A673 (cell line): ENCODE measurements around the gene RNF31. TPM values are rescaled to one million over a fixed set of nuclear protein-coding genes. Genes with fewer than 3 reads are reported as not detected.

Experiments
- BruUV-seq: library from RNA; stranded (reverse); fragments of 400-500 nt; replicated peaks from 2 replicates; lab custom pipeline; 2021; lab: Mats Ljungman, UMichigan
- CTCF ChIA-PET: fragments of 300-600 bp; sonication (Branson Sonifier 250); formaldehyde crosslinking; loops from one replicate; lab custom pipeline; 2022; ENCODE audit warnings: antibody characterized with exemption; lab: Charles Lee
- POLR2A ChIA-PET: fragments of 300-600 bp; sonication (Branson Sonifier 250); formaldehyde crosslinking; loops from one replicate; lab custom pipeline; 2022; ENCODE audit warnings: antibody characterized with exemption; ENCODE audit not compliant: low non-redundant PET; lab: Charles Lee
- DNase-seq: peaks from one replicate; pipeline ENCODE4 v3.0.0-alpha.2; 2015; ENCODE audit warnings: low spot score
- H3K27ac ChIP-seq: fragments of 200-600 bp; sonication (generic); 2 replicates; pipeline ENCODE4 v1.5.1; 2016; ENCODE audit warnings: mixed run types, low read depth, mild to moderate bottlenecking, mixed read lengths, antibody characterized with exemption, low read length; ENCODE audit not compliant: poor library complexity, severe bottlenecking
- H3K27me3 ChIP-seq: fragments of 200-600 bp; sonication (generic); replicated peaks from 2 replicates; pipeline ENCODE4 v1.6.1; 2017; ENCODE audit warnings: mixed run types, low read depth, mild to moderate bottlenecking, mixed read lengths, antibody characterized with exemption, low read length; ENCODE audit not compliant: insufficient read depth, poor library complexity
- H3K36me3 ChIP-seq: fragments of 200-600 bp; sonication (generic); 2 replicates; pipeline ENCODE4 v1.6.1; 2016; ENCODE audit warnings: mixed run types, mild to moderate bottlenecking, mixed read lengths, antibody characterized with exemption, low read length; ENCODE audit not compliant: insufficient read depth, poor library complexity, severe bottlenecking
- H3K4me1 ChIP-seq: fragments of 200-600 bp; sonication (generic); 2 replicates; pipeline ENCODE4 v1.6.1; 2017; ENCODE audit warnings: mixed run types, mild to moderate bottlenecking, mixed read lengths, antibody characterized with exemption, low read length; ENCODE audit not compliant: insufficient read depth, poor library complexity, severe bottlenecking
- H3K4me3 ChIP-seq: fragments of 200-600 bp; sonication (generic); 2 replicates; pipeline ENCODE4 v1.5.1; 2016; ENCODE audit warnings: low read depth, mixed run types, mild to moderate bottlenecking, mixed read lengths, low read length; ENCODE audit not compliant: poor library complexity, severe bottlenecking
- H3K9me3 ChIP-seq: fragments of 200-600 bp; sonication (generic); 2 replicates; pipeline ENCODE4 v1.6.1; 2016; ENCODE audit warnings: mixed run types, low read depth, mild to moderate bottlenecking, mixed read lengths, antibody characterized with exemption, low read length; ENCODE audit not compliant: poor library complexity, severe bottlenecking
- EZH2 ChIP-seq: fragments of 200-600 bp; sonication (generic); IDR thresholded peaks from 2 replicates; pipeline ENCODE4 v1.6.1; 2017; ENCODE audit warnings: borderline replicate concordance, low read depth, mild to moderate bottlenecking, mixed read lengths, antibody characterized with exemption, low read length; ENCODE audit not compliant: poor library complexity, severe bottlenecking
- intact Hi-C: fragments of 100-400 bp; cut with micrococcal nuclease; formaldehyde crosslinking; loops from one replicate; pipeline ENCODE4 v1.10.0; 2022; ENCODE audit not compliant: unreplicated experiment
- total RNA-seq: library from RNA; stranded (reverse); gene quantifications from 2 replicates; pipeline ENCODE4 v1.2.3, GENCODE V29; 2021
- TF ChIP-seq, protein P1 (sequence below): fragments of 300-800, 200-600 bp; sonication (generic); conservative IDR thresholded peaks from 2 replicates; pipeline ENCODE4 v1.5.1; 2017; ENCODE audit warnings: low read depth, mild to moderate bottlenecking, antibody characterized with exemption, low read length, moderate library complexity, mixed read lengths

RNF31 gene
- total RNA-seq, 1 experiment from 2014 or later, result 62.1 TPM

DNA sequence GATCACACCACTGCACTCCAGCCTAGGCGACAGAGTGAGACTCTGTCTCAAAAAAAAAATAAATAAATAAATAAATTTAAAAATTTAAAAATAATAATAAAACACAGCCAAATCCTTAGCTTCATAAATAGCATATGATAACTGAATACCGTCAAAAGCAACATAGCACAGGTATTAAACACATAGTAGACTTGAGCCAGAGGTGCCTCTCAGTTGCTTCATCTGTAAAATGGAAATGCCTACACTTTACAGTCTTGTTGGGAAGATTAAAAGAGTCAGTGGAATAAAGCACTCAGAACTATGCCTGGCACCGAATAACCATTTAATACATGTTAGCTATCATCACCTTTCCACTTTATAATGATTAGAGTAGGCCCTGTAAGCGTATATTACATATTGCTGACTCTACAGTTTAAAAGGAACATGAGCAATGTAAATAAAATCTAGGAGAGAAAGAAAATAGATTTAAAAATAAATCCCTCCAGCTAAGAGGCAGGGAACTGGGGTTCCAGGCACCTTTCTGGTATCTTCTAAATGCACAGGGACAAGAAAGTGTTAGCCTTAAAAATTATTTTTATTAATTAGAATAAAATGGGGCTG lies 40.5 kb upstream of the RNF31 start:
- Histone ChIP-seq H3K27me3 (no peaks in the 10 kb centered on the region), H3K27ac (no peak overlapping the region), H3K9me3 (no peaks in the 10 kb centered on the region), H3K36me3 (peaks cover 6% of the 10 kb centered on the region), H3K4me3 (no peak overlapping the region), H3K4me1 (no peaks in the 10 kb centered on the region)
- no TSS peak for BruUV-seq
- TF ChIP-seq EZH2, result no peak
- TF ChIP-seq, protein P1, sequence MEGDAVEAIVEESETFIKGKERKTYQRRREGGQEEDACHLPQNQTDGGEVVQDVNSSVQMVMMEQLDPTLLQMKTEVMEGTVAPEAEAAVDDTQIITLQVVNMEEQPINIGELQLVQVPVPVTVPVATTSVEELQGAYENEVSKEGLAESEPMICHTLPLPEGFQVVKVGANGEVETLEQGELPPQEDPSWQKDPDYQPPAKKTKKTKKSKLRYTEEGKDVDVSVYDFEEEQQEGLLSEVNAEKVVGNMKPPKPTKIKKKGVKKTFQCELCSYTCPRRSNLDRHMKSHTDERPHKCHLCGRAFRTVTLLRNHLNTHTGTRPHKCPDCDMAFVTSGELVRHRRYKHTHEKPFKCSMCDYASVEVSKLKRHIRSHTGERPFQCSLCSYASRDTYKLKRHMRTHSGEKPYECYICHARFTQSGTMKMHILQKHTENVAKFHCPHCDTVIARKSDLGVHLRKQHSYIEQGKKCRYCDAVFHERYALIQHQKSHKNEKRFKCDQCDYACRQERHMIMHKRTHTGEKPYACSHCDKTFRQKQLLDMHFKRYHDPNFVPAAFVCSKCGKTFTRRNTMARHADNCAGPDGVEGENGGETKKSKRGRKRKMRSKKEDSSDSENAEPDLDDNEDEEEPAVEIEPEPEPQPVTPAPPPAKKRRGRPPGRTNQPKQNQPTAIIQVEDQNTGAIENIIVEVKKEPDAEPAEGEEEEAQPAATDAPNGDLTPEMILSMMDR, result no peak
- CTCF ChIA-PET, result interaction anchor here (0.7 kb wide), 1 partner anchor 16 kb away, joined by 11 read pairs; no protein-coding TSS in a partner anchor
- intact Hi-C loops, result loop anchor here (5.0 kb wide), 1 partner anchor 49 kb away; no protein-coding TSS in a partner anchor
- POLR2A ChIA-PET, result interaction anchor here (1.1 to 1.6 kb wide), 2 partner anchors 8 to 13 kb away, joined by 5 read pairs; partner anchors contain the start of genes DCAF11, NRL and PCK2
- DNase-seq, result no peak

DNA sequence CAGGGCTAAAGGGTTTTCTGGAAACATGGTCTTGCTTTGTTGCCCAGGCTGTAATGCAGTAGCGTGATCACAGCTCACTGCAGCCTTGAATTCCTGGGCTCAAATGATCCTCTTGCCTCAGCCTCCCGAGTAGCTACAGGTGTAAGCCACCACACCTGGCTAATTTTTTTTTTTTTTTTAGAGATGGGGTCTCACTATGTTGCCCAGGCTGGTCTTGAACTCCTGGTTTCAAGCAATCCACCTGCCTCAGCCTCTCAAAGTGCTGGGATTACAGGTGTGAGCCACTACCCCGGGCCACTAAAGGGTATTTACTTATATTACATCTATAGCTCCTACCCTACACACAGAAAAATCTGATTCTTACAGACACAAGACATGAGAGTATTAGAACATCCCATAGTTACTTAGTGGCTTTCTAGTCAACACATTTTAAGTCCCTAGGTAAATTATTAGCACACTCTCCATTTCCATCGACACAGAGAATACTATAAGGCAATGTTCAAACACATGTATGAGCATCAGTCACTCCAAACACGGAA lies 38.9 kb upstream of the RNF31 start:
- H3K4me1 ChIP-seq, result peaks cover 2% of the 10 kb centered on the region
- POLR2A ChIA-PET, result interaction anchor here (0.8 kb wide), 1 partner anchor 14 kb away, joined by 3 read pairs; the partner anchor contains the start of gene PCK2
- H3K27me3 ChIP-seq, result no peaks in the 10 kb centered on the region
- TF ChIP-seq EZH2, result no peak
- TF ChIP-seq, protein P1, result no peak
- DNase-seq, result no peak
- intact Hi-C loops, result loop anchor here (2.0 to 5.0 kb wide), 2 partner anchors 51 to 94 kb away; no protein-coding TSS in a partner anchor
- BruUV-seq, result no TSS peak
- no peak overlapping the region for H3K4me3 ChIP-seq
- H3K36me3 ChIP-seq, result no peaks in the 10 kb centered on the region
- no peaks in the 10 kb centered on the region for H3K9me3 ChIP-seq
- CTCF ChIA-PET, result interaction anchor here (0.6 to 2.1 kb wide), 8 partner anchors 14 to 476 kb away, joined by 3 to 57 read pairs (median 4); partner anchors contain the start of genes PCK2 and PSME2
- no peak overlapping the region for H3K27ac ChIP-seq

DNA sequence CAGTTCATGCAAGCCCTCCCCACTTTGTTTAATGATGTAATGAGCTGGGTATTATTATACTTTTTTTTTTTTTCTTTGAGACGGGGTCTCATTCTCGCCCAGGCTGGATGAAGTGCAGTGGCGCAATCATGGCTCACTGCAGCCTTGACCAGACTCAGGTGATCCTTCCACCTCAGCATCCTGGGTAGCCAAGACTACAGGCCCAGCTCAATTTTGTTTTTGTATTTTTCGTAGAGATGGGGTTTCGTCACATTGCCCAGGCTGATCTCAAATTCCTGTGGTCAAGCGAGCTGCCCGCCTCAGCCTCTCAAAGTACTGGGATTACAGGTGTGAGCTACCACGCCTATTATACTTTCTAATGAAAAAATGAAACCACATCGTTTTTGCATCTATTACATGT lies 37.2 kb upstream of the RNF31 start:
- H3K4me1 ChIP-seq, result peaks cover 5% of the 10 kb centered on the region
- intact Hi-C loops, result no loop called here
- no peak overlapping the region for H3K4me3 ChIP-seq
- POLR2A ChIA-PET, result no interaction called here
- DNase-seq, result no peak
- H3K9me3 ChIP-seq, result no peaks in the 10 kb centered on the region
- BruUV-seq, result no TSS peak
- no peak overlapping the region for H3K27ac ChIP-seq
- TF ChIP-seq EZH2, result no peak
- TF ChIP-seq, protein P1, result no peak
- H3K36me3 ChIP-seq, result no peaks in the 10 kb centered on the region
- CTCF ChIA-PET, result interaction anchor here (0.7 to 2.1 kb wide), 2 partner anchors 52 to 752 kb away, joined by 3 to 57 read pairs; no protein-coding TSS in a partner anchor
- no peaks in the 10 kb centered on the region for H3K27me3 ChIP-seq
